GM18873 (cell line): ENCODE measurements around the gene ARNT2.

Source experiments
- ATAC-seq: cut with Tn5 transposase; IDR thresholded peaks from one replicate; pipeline ENCODE4 v1.9.1; 2021; ENCODE audit warnings: mild to moderate bottlenecking, moderate library complexity, moderate number of reproducible peaks; ENCODE audit not compliant: unreplicated experiment, low FRiP score

ARNT2 gene

GRCh38 chr15:80547264-80547663 lies 143.1 kb downstream of the ARNT2 start:
- no peak for ATAC-seq

GRCh38 chr15:80549191-80549590 lies 145.0 kb downstream of the ARNT2 start:
- no peak for ATAC-seq

- ATAC-seq, result no peak
Measured at GRCh38 chr15:80549654-80550053, 145.5 kb downstream of the ARNT2 start.

- ATAC-seq, result no peak
Measured at GRCh38 chr15:80550219-80550907, 146.2 kb downstream of the ARNT2 start.

- no peak for ATAC-seq
Measured at GRCh38 chr15:80550908-80551260, 146.7 kb downstream of the ARNT2 start.

- ATAC-seq, result no peak
Measured at GRCh38 chr15:80551348-80551747, 147.2 kb downstream of the ARNT2 start.

- no peak for ATAC-seq
Measured at GRCh38 chr15:80554560-80554959, 150.4 kb downstream of the ARNT2 start.

- ATAC-seq, result no peak
Measured at GRCh38 chr15:80556694-80557367, 152.6 kb downstream of the ARNT2 start.

- no peak for ATAC-seq
Measured at GRCh38 chr15:80557441-80558234, 153.5 kb downstream of the ARNT2 start.

GRCh38 chr15:80558631-80559319 lies 154.6 kb downstream of the ARNT2 start:
- no peak for ATAC-seq

GRCh38 chr15:80559320-80559693 lies 155.1 kb downstream of the ARNT2 start:
- no peak for ATAC-seq

- no peak for ATAC-seq
Measured at GRCh38 chr15:80559761-80560160, 155.6 kb downstream of the ARNT2 start.

- no peak for ATAC-seq
Measured at GRCh38 chr15:80560601-80561400, 156.6 kb downstream of the ARNT2 start.

GRCh38 chr15:80561500-80561899 lies 157.3 kb downstream of the ARNT2 start:
- ATAC-seq, result no peak

GRCh38 chr15:80562033-80562432 lies 157.9 kb downstream of the ARNT2 start:
- ATAC-seq, result no peak

GRCh38 chr15:80562846-80563245 lies 158.7 kb downstream of the ARNT2 start:
- no peak for ATAC-seq

GRCh38 chr15:80563372-80563997 lies 159.3 kb downstream of the ARNT2 start:
- no peak for ATAC-seq

- no peak for ATAC-seq
Measured at GRCh38 chr15:80564056-80564455, 159.9 kb downstream of the ARNT2 start.

GRCh38 chr15:80565398-80565797 lies 161.2 kb downstream of the ARNT2 start:
- no peak for ATAC-seq

- no peak for ATAC-seq
Measured at GRCh38 chr15:80565988-80566387, 161.8 kb downstream of the ARNT2 start.
